Raji (cell line): ENCODE data around the gene CRYBA1.

Experiments
- POLR2A ChIP-seq: IDR thresholded peaks from 2 replicates; pipeline ENCODE4 v1.6.1; 2011; ENCODE audit warnings: low read depth, low read length, control low read depth; ENCODE audit not compliant: insufficient read depth

The CRYBA1 gene

DNA sequence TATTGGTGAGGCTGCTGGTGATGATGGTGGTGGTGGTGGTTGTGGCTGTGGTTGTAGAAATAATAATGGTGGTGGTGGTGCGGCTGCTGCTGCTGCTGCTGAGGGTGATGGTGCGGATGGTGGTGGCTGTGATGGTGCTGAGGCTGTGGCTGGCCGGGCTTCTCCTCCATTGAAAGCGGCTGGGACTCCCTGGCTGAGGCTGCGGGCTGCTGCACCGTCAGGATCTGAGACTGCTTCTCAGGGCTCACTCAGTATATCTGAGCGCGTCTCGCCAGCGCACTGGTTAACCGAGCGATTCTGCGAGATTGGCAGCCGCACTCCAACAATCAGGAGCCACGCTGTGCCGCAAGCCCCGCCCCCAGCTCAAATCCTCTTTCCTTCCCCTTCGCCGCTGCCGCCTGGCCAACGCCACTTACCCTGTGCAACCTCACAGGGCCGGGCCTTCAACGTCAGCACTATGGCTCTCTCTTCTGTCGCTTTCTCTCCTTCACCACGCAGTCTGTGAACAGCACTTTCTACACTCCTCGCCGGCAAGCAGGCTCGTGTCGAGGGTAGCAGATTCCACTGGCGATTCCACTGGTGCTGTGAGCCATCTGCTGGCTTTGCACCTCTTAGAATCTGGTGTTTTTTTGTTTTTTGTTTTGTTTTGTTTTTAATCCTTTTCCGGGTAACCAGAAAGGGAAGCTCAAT, 47.4 kb downstream of the CRYBA1 start, which contains the start of gene NUFIP2:
TSS of gene NUFIP2 (minus strand) at position 259 of the 690 bp plus-strand sequence. CDS start at position 170, 89 bp downstream.
- peak; percentile 100 for TF ChIP-seq POLR2A

DNA sequence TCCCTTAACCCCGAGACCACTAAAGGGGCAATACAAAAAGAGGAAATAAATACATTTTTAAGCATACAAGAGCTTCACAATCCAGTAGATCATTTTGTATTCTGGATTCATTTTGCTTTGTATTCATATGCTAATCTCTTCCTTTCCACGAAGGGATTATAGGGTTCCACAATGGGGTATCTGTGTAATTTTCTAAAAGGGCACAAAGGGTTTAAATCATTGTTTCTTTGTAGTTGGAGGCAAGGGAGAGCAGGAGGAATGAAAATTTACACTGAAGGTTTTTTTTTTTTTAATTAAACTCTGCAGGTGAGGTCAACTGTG, 47.9 kb downstream of the CRYBA1 start:
- no peak for TF ChIP-seq POLR2A

- no peak for TF ChIP-seq POLR2A
Observed at GRCh38 chr17:29295420-29295819, 48.8 kb downstream of the CRYBA1 start.

DNA sequence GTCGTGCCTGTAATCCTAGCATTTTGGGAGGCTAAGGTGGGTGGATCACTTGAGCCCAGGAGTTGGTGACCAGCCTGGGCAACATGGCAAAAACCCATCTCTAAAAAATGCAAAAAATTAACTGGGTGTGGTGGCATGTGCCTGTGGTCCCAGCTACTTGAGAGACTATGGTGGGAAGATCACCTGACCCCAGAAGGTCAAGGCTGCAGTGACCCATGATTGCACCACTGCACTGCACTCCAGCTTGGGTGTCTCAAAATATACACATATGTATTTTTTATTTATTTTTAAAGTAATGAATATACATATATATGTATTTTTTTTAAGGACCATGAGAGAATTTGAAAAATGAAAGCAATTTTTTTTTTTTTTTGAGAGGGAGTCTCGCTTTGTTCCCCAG, 52.4 kb downstream of the CRYBA1 start:
- TF ChIP-seq POLR2A, result no peak

- no peak for TF ChIP-seq POLR2A
Observed at GRCh38 chr17:29303386-29303785, 56.7 kb downstream of the CRYBA1 start.
